K562 (cell line): Measurements from ENCODE around the gene RTP3. TPM values are rescaled to one million over a fixed set of nuclear protein-coding genes. Genes with fewer than 3 reads are reported as not detected.
A peak's percentile ranks its signal among the peaks of the same experiment; 100 is the strongest.

Source experiments
- ASH1L ChIP-seq: fragments of 450-650 bp; IDR thresholded peaks from 2 replicates; pipeline ENCODE4 v1.6.1; 2018; ENCODE audit warnings: borderline replicate concordance, mild to moderate bottlenecking, low read depth; ENCODE audit not compliant: partially characterized antibody
- BACH1 ChIP-seq: fragments of 200-800 bp; sonication (Bioruptor generic); IDR thresholded peaks from 2 replicates; pipeline ENCODE4 v1.6.1; 2016; ENCODE audit warnings: missing genetic modification characterization, missing compliant biosample characterization
- FOXO4 ChIP-seq: fragments of 450-650 bp; formaldehyde crosslinking; IDR thresholded peaks from 2 replicates; pipeline ENCODE4 v1.4.0; 2020; ENCODE audit warnings: mild to moderate bottlenecking, moderate library complexity
- KLF1 ChIP-seq: fragments of 450-650 bp; IDR thresholded peaks from 2 replicates; pipeline ENCODE4 v1.6.1; 2016; ENCODE audit warnings: missing genetic modification characterization, missing compliant biosample characterization
- MCM2 ChIP-seq: fragments of 450-650 bp; IDR thresholded peaks from 2 replicates; pipeline ENCODE4 v1.6.1; 2017; ENCODE audit warnings: low read depth, mild to moderate bottlenecking
- NEUROD1 ChIP-seq: fragments of 150-350 bp; IDR thresholded peaks from 2 replicates; pipeline ENCODE4 v1.6.1; 2014; ENCODE audit warnings: borderline replicate concordance, low read length, low read depth; ENCODE audit not compliant: partially characterized antibody
- NFATC3 ChIP-seq: fragments of 450-650 bp; IDR thresholded peaks from 2 replicates; pipeline ENCODE4 v1.6.1; 2017; ENCODE audit warnings: mild to moderate bottlenecking
- PHB ChIP-seq: fragments of 250-450 bp; sonication (Bioruptor Pico); IDR thresholded peaks from 2 replicates; pipeline ENCODE4 v1.5.0; 2021
- RBM22 ChIP-seq: fragments of 200-400 bp; formaldehyde crosslinking; IDR thresholded peaks from 2 replicates; pipeline ENCODE4 v1.6.1; 2018; ENCODE audit warnings: low read length, low read depth; ENCODE audit not compliant: poor library complexity, severe bottlenecking
- SMARCA4 ChIP-seq: fragments of 450-650 bp; IDR thresholded peaks from 2 replicates; pipeline ENCODE4 v1.6.1; 2016
- SREBF2 ChIP-seq: sonication (generic); formaldehyde crosslinking; IDR thresholded peaks from 2 replicates; pipeline ENCODE4 v1.4.0; 2020; ENCODE audit warnings: mild to moderate bottlenecking, missing genetic modification reagents
- TCF15 ChIP-seq: fragments of 250-450 bp; sonication (Bioruptor Pico); IDR thresholded peaks from 2 replicates; pipeline ENCODE4 v1.8.0; 2022; ENCODE audit warnings: moderate library complexity, mild to moderate bottlenecking, inconsistent platforms
- ZBTB40 ChIP-seq, 2 experiments: fragments of 450-650 bp in 1 of 2; sonication (generic) in 1 of 2; formaldehyde crosslinking in 1 of 2; IDR thresholded peaks; 2 replicates each; pipeline versions ENCODE4 v1.7.1 to v1.9.0; 2016 to 2022; ENCODE audit warnings: inconsistent platforms in 1 of 2, mild to moderate bottlenecking in 1 of 2, missing genetic modification reagents in 1 of 2
- ZNF354B ChIP-seq: fragments of 250-450 bp; sonication (Bioruptor Pico); IDR thresholded peaks from 2 replicates; pipeline ENCODE4 v1.4.0; 2020
- ZNF668 ChIP-seq: fragments of 250-450 bp; sonication (Bioruptor Pico); IDR thresholded peaks from 2 replicates; pipeline ENCODE4 v1.8.0; 2022; ENCODE audit warnings: mild to moderate bottlenecking, inconsistent platforms
- polyA plus RNA-seq, 8 experiments: library from polyadenylated mRNA; depleted of rRNA in 4 of 8; stranded (reverse) in 5 of 8; unstranded in 3 of 8; fragments of >200 nt; fragmentation: Nextera tagmentation in 2 of 8; fragmentation: Illumina TruSeq in 1 of 8; extraction: Ambion mirVana in 2 of 8; extraction: Trizol in 1 of 8; gene quantifications; 2 replicates each; pipeline versions ENCODE4 v1.2.1 to v1.2.3, GENCODE V29; 2011 to 2014; ENCODE audit warnings: inconsistent platforms in 1 of 8, missing spikeins in 1 of 8
- total RNA-seq, 7 experiments: library from RNA; depleted of rRNA in 6 of 7; stranded (reverse); fragments of >200 nt in 6 of 7; fragmentation: Illumina TruSeq in 2 of 7; extraction: Trizol in 2 of 7; gene quantifications; 2 replicates each; pipeline versions ENCODE4 v1.2.1 to v1.2.3, GENCODE V29; 2011 to 2021; ENCODE audit warnings: low replicate concordance in 1 of 7
- TF ChIP-seq, protein P1 (sequence below): fragments of 450-650 bp; IDR thresholded peaks from 2 replicates; pipeline ENCODE4 v1.6.1; 2016; ENCODE audit warnings: antibody characterized with exemption

RTP3 gene
- total and polyA plus RNA-seq, 9 of the 15 experiments (the other 6 are each of a cell fraction or from before 2014, with no cell fraction given): not detected

- no peak for TF ChIP-seq RBM22
- TF ChIP-seq NFATC3: peak; percentile 95
- TF ChIP-seq SMARCA4: peak; percentile 100
- TF ChIP-seq ZNF668: 0 out of 2 replicates have a peak, but pooled peaks have one; percentile 41
- no peak for TF ChIP-seq ASH1L
- no peak for TF ChIP-seq MCM2
- TF ChIP-seq ZBTB40 (IDR thresholded peaks at IDR 0.05): 0 out of 2 replicates have a peak, but pooled peaks have one; percentile 34
- TF ChIP-seq ZBTB40 (CRISPR knock-in tag; IDR thresholded peaks at IDR 0.05): no peak
- TF ChIP-seq PHB (CRISPR knock-in tag): no peak
- no peak for TF ChIP-seq FOXO4 (CRISPR knock-in tag)
- TF ChIP-seq KLF1 (tag): no peak
- TF ChIP-seq SREBF2 (CRISPR knock-in tag): no peak
- peak; percentile 87 for TF ChIP-seq NEUROD1
- TF ChIP-seq, protein P1, sequence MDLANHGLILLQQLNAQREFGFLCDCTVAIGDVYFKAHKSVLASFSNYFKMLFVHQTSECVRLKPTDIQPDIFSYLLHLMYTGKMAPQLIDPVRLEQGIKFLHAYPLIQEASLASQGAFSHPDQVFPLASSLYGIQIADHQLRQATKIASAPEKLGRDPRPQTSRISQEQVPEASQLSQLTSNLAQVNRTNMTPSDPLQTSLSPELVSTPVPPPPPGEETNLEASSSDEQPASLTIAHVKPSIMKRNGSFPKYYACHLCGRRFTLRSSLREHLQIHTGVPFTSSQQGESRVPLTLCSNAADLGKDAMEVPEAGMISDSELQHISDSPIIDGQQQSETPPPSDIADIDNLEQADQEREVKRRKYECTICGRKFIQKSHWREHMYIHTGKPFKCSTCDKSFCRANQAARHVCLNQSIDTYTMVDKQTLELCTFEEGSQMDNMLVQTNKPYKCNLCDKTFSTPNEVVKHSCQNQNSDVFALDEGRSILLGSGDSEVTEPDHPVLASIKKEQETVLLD: no peak; the same call in none of the 2 replicates
- TF ChIP-seq TCF15: no peak
- TF ChIP-seq ZNF354B (CRISPR knock-in tag): no peak
- peak; percentile 64; the same call in 1 of the 2 replicates for TF ChIP-seq BACH1 (tag)
Observed at GRCh38 chr3:46508850-46509591, 11.2 kb downstream of the RTP3 start (continued).
